CD4-positive, alpha-beta T cell treated with Interleukin-17A for 1 hour (primary cell): ENCODE measurements around the gene GRIN3B.
A peak's percentile ranks its signal among the peaks of the same experiment; 100 is the strongest.
"Not testable (repeated sequence)": the region's sequence is repeated elsewhere in the genome, so short reads cannot be mapped to it uniquely, and the experiment has no call there.

Experiments used
- DNase-seq: peaks from one replicate; pipeline ENCODE4 v3.0.0-alpha.2; 2020

GRIN3B gene

GRCh38 chr19:1000095-1000494 lies at the start of gene GRIN3B:
Gene GRIN3B, plus strand, starts transcription at chr19:1000419. Its CDS starts 19 bp downstream, at chr19:1000438.
- peak; percentile 71 for DNase-seq

GRCh38 chr19:952049-952679 lies 48.1 kb upstream of the GRIN3B start:
- no peak for DNase-seq

DNA sequence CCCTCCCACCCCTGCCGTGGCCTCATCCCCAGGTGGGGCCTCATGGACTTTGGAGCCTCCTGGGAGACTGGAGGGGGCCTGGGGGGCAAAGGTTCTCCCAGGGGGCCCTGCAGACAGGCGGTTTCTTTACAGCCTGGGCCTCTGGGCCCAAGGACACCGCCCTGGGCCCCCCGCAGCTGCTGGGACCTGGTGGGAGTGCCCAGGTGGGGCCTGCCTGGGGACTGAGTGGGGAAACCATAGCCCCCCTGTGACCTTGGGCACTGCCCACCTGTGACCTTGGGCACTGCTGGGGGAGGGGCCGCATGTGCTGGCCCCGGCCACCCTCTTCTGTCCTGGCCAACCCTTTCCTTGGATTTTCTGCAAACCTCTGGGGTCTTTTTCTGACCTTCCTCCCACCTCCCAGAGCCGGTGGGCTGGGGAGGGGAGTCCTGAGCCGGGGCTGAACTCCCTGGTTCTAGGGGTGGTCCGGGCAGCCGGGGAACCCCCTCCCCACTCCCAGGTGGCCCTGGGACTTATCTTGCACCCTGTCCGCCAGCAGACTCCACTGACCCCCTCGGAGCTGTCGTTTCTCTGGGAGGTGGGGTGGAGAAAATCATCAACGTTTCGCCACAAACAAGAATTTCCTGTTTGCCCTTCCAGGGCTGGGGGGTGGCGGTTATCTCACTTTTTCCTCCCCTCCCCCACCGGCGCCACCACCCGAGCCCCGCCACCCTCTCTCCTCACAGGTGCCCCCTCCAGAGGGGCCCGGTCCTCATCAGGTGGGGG lies 47.4 kb upstream of the GRIN3B start:
- peak; percentile 15 for DNase-seq

DNA sequence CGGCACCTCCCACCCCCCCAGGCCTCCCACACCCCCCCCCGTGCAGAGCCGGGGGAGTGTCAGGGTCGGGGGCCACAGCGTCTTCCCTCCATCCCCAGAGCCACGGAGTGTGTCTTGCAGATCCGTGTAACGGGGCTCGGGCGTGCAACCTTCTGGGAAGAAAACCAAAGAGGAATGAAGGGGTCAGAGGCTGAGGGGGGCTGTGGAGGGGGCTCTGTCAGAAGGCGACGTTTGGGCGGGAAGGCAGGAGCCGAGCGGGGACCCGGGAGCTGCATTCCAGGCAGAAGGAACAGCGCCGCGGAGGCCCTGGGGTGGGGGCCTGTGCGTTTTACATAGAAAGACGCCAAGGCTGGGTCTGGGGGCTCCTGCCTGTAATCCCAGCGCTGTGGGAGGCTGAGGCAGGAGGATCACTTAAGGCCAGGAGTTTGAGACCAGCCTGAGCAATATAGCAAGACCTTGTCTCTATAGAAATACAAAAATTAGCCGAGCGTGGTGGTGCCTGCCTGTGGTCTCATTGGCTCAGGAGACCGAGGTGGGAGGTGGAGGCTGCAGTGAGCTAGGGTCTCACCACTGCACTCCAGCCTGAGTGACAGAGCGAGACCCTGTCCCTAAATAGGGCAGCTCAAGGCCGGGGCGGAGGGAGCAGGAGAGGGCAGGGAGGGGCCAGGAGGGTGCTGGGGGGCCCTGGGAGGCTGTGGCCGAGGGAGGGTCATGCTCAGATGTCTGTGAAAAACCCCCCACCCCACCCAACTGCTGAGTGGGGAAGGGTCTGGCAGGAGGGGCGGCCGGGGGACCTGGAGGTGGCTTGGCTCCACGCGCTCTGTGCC lies 46.6 kb upstream of the GRIN3B start:
- no peak for DNase-seq

DNA sequence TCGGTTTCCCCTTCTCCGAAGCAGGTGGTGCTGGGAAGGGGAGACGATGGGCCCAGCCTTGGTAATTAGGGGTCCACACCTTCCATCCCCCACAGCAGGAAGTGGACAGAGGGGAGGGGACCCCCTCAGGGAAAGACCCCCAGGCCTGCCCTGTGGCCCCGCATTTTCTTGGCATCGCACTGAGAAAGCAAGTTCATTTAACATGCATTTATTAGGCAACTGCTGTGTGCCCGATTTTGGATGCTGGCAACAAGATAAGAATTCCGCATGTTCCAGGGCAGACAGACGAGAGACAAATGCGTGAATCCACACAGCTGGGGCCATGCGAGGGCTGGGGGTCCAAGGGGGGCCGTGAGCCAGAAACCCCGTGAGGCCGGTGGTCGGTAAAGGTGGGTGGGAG lies 45.9 kb upstream of the GRIN3B start:
- DNase-seq = no peak

DNA sequence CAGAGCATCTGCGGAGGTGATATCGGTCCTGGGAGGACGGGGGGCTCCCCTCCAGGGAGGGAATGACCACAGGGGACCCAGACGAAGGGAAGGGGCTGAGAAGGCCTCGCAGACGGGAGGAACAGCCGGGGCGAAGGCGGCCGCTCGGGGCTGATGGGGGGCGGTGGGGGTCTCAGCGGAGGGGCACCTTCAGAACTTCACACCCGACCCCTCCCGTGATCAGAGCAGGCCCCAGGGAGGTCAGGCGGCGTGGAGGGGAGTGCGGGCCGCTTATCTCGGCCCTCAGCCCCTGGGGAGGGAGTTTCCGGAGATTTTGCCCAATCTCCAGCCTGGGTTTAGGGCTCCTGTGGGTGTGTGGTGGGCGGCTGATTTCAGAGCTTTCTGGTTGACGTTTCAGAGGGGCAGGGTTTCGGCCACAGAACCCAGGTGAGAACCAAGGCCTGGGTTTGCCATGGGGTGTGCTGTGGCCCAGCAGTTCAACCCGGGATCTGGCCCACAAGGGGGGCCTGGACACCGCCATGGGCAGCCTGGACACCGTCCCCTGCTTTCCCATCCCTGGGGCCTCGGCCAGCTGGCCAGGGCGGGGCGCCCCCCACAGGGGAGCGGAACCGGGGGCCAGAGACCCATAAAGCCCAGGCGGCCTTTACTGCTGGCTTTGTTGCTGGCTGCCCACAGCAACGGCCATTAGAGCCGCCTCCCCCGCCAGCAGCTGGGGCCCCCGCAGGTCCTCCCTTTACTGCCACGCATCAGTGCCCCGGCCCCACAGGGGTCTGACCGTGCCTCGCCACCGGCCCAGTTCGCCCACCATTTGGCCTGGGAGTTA lies 45.3 kb upstream of the GRIN3B start:
- DNase-seq = no peak

- no peak for DNase-seq
Measured at GRCh38 chr19:955803-956765, 44.1 kb upstream of the GRIN3B start.

DNA sequence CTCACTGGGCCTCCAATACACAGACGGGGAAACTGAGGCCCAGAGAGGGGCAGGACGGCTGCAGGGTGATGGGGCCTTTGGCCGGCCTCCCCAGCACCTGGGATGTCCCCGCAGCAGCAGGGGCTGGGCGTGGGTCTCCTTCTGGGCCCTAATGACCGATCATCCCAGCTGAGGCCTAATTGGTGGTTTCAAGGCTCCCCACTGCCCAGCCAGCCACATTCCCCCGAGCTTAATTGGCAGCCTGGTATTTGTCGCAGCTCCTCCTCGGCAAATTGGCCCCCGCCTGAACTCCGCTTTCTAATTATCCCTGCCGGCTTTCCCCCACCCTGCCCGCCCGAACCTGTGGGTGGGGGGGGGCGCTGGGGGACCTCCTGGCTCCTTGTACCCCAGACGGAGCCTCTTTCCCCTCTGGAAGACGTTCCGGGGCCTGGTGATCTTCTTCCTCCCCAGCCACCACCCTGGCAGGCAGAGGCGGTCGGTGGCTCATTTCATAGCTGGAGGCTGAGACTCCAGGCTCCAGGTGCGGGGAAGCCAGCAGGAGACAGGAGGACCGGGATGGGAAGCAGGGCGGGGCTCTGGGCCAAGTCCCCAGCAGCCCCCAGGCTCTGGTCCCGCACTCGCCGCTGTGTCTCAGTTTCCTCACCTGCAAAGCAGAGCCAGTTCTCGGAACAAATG lies 43.3 kb upstream of the GRIN3B start:
- no peak for DNase-seq

DNA sequence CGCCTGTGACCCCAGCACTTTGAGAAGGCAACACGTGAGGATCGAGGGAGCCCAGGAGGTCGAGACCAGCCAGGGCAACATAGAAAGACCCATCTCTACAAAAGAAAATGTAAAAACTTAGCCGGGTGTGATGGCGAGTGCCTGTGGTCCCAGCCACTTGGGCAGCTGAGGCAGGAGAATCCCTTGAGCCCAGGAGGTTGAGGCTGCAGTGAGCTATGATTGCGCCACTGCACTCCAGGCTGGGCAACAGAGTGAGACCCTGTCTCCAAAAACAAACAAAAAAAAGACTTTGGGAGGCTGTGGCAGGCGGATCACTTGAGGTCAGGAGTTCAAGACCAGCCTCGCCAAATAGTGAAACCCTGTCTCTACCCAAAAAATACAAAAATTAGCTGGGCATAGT lies 42.6 kb upstream of the GRIN3B start:
- not testable (repeated sequence) for DNase-seq

DNA sequence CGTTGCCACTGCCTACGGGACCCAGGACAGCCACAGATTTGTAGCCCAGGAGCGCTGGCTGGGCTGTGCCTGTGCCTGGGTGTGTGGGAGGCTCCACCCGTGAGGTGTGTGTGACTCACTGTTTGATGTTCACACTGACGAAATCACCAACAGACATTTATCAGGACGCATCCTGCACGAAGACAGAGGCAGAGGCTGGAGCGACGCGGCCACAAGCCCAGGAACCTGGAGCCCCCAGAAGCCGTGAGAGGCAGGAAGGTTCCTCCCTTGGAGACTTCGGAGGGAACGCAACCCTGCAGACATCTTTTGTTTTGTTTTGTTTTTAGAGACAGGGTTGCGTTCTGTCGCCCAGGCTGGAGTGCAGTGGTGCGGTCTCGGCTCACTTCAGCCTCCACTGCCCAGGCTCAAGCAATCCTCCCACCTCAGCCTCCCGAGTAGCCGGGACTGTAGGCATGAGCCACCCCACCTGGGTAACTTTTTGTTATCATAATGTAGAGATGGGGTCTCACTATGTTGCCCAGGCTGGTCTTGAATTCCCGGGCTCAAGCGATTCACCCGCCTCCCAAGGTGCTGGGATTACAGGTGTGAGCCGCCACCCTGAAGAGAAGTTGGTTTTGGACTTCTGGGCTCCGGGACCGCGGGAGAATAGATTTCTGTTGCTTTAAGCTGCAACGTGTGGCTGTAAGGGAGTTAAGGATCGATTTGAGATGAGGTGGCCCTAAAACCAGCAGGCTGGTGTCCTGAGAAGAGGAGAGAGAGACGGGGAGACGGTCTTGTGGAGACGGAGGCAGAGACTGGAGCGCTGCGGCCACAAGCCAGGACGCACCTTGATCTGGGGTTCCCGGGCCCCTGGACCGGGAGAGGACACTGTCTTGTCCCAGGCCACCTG lies 41.0 kb upstream of the GRIN3B start:
- DNase-seq = no peak

GRCh38 chr19:960020-960419 lies 40.2 kb upstream of the GRIN3B start:
- no peak for DNase-seq

GRCh38 chr19:960601-960938 lies 39.6 kb upstream of the GRIN3B start:
- DNase-seq = no peak

GRCh38 chr19:961866-962620 lies 38.2 kb upstream of the GRIN3B start:
- no peak for DNase-seq

- no peak for DNase-seq
Measured at GRCh38 chr19:962683-963400, 37.4 kb upstream of the GRIN3B start.

DNA sequence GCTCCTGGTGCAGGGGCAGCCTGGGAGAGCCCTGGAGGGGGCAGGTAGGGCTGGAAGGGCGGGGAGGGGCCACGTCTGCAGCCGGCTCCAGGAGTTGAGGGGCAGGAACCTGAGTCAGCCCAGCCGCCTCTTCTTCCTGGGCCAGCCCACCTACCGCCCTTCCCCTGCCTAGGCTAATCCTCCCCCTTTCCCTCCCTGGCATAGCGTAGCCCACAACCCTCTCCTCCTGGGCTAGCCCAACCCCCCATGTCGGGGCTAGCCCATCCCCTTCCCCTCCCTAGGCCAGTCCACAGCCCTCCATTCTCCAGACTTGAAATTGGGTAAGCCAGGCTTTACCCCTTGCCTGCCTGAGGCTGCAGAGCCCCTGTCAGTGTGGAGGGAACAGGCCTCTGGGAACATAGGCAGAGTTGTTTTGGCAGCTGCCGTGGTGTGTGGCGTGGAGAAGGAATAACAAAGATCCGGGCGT lies 36.7 kb upstream of the GRIN3B start:
- DNase-seq = no peak

- DNase-seq = no peak
Measured at GRCh38 chr19:964116-964520, 36.1 kb upstream of the GRIN3B start.

GRCh38 chr19:964761-965694 lies 35.2 kb upstream of the GRIN3B start:
- peak; percentile 9 for DNase-seq
